Tibial artery (tissue), 4 donors: ENCODE data around the gene ZNF311.
"Not testable (repeated sequence)": the region's sequence is repeated elsewhere in the genome, so short reads cannot be mapped to it uniquely, and the experiment has no call there.

ENCODE experiments used
- DNase-seq, 2 donors: peaks; one replicate each; pipeline ENCODE4 v3.0.0-alpha.2; 2019
- H3K27ac ChIP-seq, 2 donors: fragments of 200-600 bp; sonication (generic) in 1 of 2; 1 replicate in 1 of 2; 2 replicates in 1 of 2; pipeline ENCODE4 v1.5.1; 2018 to 2019; ENCODE audit warnings: mild to moderate bottlenecking in 1 of 2
- H3K27me3 ChIP-seq, 2 donors: fragments of 200-600 bp; sonication (generic) in 1 of 2; one replicate each; pipeline versions ENCODE4 v1.5.1 to v1.6.0; 2016 to 2019
- H3K36me3 ChIP-seq, 3 donors: fragments of 200-600 bp; sonication (generic) in 2 of 3; one replicate each; pipeline ENCODE4 v1.5.1; 2016 to 2019; ENCODE audit warnings: mild to moderate bottlenecking in 2 of 3
- H3K4me1 ChIP-seq, 4 donors: fragments of 200-600 bp; sonication (generic) in 2 of 4; 1 replicate in 3 of 4; 2 replicates in 1 of 4; pipeline ENCODE4 v1.5.1; 2016 to 2019
- H3K4me3 ChIP-seq, 2 donors: fragments of 200-600 bp; sonication (generic) in 1 of 2; 1 replicate in 1 of 2; 2 replicates in 1 of 2; pipeline ENCODE4 v1.5.1; 2018 to 2019; ENCODE audit warnings: mild to moderate bottlenecking in 2 of 2
- H3K9me3 ChIP-seq, 3 donors: fragments of 200-600 bp; sonication (generic) in 1 of 3; one replicate each; pipeline ENCODE4 v1.5.1; 2016 to 2019
- intact Hi-C: fragments of 100-400 bp; cut with DNase I; formaldehyde crosslinking; loops from one replicate; pipeline ENCODE4 v1.15.0; 2023; ENCODE audit warnings: low total_unique reads
- TF ChIP-seq, protein P1 (sequence below), 2 experiments: fragments of 200-600 bp in 1 of 2; fragments of 450-650 bp in 1 of 2; IDR thresholded peaks; one replicate each; pipeline ENCODE4 v1.5.1; 2017 to 2019; ENCODE audit warnings: antibody characterized with exemption in 2 of 2, mild to moderate bottlenecking in 1 of 2, moderate library complexity in 1 of 2

The ZNF311 gene

DNA sequence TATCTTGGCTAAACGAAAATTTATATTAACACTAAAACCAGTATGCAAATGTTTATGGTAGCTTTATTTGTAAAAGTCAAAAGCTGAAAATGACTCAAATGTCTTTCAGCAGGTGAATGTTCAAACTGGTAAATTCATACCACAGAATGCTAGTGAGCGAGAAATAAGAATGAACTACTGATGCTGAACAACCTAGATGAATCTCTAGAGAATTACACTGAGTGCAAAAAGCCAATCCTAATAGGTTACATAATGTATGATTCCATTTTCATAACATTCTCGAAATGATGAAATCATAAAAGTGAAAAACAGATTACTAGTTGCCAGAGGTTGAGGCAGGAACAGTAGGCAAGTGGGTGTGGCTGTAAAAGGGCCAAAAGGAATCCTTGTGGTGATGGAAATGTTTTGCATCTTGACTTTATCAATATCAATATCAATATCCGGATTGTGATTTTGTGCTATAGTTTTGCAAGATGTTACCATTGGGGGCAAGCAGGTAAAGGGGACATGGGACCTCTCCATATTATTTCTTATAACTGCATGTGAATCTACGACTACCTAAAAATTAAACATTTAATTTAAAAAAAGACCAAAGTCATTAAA lies 26.1 kb downstream of the ZNF311 start:
- Histone ChIP-seq H3K36me3 (no peaks in the 10 kb centered on the region), H3K4me3 (no peak overlapping the region), H3K27ac (no peak overlapping the region), H3K4me1 (peaks cover 0 to 10% (median 0%) of the 10 kb centered on the region in 4 donors), H3K27me3 (peaks cover 0 to 16% of the 10 kb centered on the region in 2 donors), H3K9me3 (no peaks in the 10 kb centered on the region)
- intact Hi-C loops, result no loop called here
- TF ChIP-seq, protein P1, sequence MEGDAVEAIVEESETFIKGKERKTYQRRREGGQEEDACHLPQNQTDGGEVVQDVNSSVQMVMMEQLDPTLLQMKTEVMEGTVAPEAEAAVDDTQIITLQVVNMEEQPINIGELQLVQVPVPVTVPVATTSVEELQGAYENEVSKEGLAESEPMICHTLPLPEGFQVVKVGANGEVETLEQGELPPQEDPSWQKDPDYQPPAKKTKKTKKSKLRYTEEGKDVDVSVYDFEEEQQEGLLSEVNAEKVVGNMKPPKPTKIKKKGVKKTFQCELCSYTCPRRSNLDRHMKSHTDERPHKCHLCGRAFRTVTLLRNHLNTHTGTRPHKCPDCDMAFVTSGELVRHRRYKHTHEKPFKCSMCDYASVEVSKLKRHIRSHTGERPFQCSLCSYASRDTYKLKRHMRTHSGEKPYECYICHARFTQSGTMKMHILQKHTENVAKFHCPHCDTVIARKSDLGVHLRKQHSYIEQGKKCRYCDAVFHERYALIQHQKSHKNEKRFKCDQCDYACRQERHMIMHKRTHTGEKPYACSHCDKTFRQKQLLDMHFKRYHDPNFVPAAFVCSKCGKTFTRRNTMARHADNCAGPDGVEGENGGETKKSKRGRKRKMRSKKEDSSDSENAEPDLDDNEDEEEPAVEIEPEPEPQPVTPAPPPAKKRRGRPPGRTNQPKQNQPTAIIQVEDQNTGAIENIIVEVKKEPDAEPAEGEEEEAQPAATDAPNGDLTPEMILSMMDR (IDR thresholded peaks at IDR 0.05), result no peak
- no peak for DNase-seq

DNA sequence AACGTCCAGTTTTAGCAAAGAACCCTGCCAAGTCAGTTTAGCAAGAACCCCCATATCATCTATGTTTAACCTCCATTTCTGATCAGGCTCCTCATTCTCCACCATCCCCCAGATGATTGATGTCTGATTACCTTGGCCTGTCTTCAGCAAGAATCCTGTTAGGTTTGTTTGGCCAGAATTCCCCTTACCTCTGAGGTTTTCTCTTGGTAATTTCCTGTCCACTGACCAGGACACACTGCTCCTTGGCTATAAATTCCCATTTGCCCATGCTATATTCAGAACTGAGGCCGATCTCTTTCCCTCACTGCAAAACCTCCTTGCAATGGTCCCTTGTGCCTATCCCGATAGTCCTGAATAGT lies 27.0 kb downstream of the ZNF311 start:
- TF ChIP-seq, protein P1 (IDR thresholded peaks at IDR 0.05), result no peak
- no peaks in the 10 kb centered on the region for H3K9me3 ChIP-seq
- peaks cover 0 to 10% (median 0%) of the 10 kb centered on the region in 4 donors for H3K4me1 ChIP-seq
- no peak overlapping the region for H3K4me3 ChIP-seq
- peaks cover 0 to 16% of the 10 kb centered on the region in 2 donors for H3K27me3 ChIP-seq
- H3K27ac ChIP-seq, result no peak overlapping the region
- no peaks in the 10 kb centered on the region for H3K36me3 ChIP-seq
- intact Hi-C loops, result no loop called here
- no peak for DNase-seq

DNA sequence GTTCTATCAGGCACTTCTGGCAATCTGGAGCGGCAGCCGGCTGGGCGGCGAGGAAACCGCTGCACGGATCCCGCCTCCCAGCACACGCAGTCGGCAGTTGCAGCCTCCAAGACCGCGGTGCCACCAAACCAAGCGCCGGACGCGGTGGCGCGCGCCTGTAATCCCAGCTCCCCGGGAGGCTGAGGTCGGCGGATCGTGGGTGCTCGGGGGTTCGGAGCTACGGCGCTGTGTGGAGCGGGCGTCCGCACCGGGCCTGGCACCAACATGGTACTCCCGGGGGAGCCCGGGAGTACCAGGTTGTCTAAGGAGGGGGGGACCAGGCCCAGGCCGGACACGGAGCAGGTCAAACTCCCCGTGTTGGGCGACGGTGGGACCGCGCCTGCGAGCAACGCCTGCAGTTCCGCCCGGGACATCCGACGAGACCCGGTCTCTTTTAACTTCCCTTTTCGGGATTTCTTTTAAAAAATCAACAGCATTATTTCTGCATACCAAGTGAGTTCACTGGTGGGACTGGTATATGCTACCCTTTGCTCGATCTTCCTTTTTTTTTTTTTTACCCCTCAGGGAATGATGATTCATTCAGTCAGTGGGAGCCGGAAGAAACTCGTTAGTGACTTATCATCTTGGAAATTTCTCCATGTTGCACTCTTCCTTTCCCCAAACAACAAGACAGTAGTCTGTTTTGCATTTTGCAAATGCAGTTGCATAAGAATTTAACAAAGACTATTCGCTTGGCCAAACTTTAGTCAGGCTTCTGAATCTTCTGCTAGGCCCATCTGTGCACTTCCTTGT lies 27.6 kb downstream of the ZNF311 start:
- Histone ChIP-seq H3K4me3 (peak overlapping the region; percentile 16 to 26), H3K9me3 (no peaks in the 10 kb centered on the region), H3K27me3 (peaks cover 0 to 16% of the 10 kb centered on the region in 2 donors), H3K27ac (no peak overlapping the region), H3K36me3 (no peaks in the 10 kb centered on the region), H3K4me1 (peaks cover 0 to 6% (median 0%) of the 10 kb centered on the region in 4 donors)
- DNase-seq, result no peak
- intact Hi-C loops, result no loop called here
- TF ChIP-seq, protein P1 (IDR thresholded peaks at IDR 0.05), result no peak

DNA sequence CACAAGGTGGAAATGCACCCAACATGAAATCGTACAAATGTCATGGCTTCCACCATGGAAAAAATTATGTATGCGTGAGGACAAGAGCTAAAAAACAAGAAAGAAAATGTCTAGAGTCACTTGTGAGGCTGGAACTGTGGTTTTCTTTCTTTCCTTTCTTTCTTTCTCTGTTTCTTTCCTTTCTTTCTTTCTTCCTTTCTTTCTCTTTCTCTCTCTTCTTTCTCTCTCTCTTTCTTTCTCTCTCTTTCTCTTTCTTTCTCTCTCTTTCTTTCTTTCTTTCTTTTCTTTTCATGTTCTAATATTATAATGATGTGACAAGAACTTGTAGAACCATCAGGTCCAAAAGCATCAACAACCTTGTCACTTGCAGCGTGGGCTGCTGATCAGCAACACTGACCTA lies 28.4 kb downstream of the ZNF311 start:
- H3K36me3 ChIP-seq, result no peaks in the 10 kb centered on the region
- DNase-seq, result no peak
- intact Hi-C loops, result no loop called here
- H3K4me3 ChIP-seq, result no peak overlapping the region
- TF ChIP-seq, protein P1 (IDR thresholded peaks at IDR 0.05), result no peak
- H3K4me1 ChIP-seq, result peaks cover 0 to 5% (median 0%) of the 10 kb centered on the region in 4 donors
- no peak overlapping the region for H3K27ac ChIP-seq
- H3K27me3 ChIP-seq, result peaks cover 0 to 16% of the 10 kb centered on the region in 2 donors
- no peaks in the 10 kb centered on the region for H3K9me3 ChIP-seq

DNA sequence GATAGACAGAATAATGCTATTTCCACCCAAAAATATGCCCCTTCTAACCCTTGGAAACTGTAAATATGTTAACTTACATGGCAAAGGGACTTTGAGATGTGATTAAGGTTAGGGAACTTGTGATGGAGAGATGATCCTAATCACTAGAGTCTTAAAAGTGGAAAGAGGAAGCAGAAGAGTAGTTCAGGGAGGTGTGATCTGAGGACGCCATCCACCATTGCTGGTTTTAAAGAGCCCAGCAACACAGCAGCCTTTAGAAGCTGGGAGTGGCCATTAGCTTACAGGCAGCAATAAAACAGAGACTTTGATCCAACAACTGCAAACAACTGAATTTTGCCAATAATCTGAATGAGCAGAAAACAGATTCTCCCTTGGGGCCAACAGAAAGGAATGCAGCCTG lies 30.6 kb downstream of the ZNF311 start:
- no peaks in the 10 kb centered on the region for H3K4me1 ChIP-seq
- H3K9me3 ChIP-seq, result no peaks in the 10 kb centered on the region
- no peak overlapping the region for H3K27ac ChIP-seq
- TF ChIP-seq, protein P1 (IDR thresholded peaks at IDR 0.05), result no peak
- no peak for DNase-seq
- no peak overlapping the region for H3K4me3 ChIP-seq
- peaks cover 0 to 19% of the 10 kb centered on the region in 2 donors for H3K27me3 ChIP-seq
- H3K36me3 ChIP-seq, result no peaks in the 10 kb centered on the region
- intact Hi-C loops, result no loop called here

DNA sequence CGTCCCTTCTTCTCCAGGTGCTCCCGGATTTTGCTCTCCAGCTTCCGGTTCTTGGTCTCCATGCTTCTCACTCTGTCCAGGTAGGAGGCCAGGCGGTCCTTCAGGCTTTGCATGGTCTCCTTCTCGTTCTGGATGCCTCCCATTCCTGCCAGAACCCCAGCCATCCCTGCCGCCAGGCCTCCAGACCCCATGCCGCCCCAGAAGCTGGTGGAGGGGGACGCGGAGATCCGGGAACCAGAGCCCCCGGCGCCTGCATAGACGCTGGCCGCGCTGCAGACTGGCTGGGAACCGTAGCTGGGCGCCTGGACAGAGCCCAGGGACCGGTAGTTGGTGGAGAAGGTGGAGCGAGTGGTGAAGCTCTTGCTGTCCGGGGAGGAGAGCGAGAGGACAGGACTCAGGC lies 35.1 kb downstream of the ZNF311 start:
- H3K9me3 ChIP-seq, H3K27me3 ChIP-seq, H3K27ac ChIP-seq, H3K36me3 ChIP-seq, H3K4me3 ChIP-seq, H3K4me1 ChIP-seq, intact Hi-C loops, DNase-seq: not testable (repeated sequence)
